Activated T-helper 1 cell treated with Interleukin-2 at 50 U/mL for 16 hours (primary cell): ENCODE measurements around the gene BCL11A.

Experiments used
- DNase-seq: peaks from one replicate; pipeline ENCODE4 v3.0.0-alpha.2; 2020; ENCODE audit warnings: low read depth

Gene BCL11A

DNA sequence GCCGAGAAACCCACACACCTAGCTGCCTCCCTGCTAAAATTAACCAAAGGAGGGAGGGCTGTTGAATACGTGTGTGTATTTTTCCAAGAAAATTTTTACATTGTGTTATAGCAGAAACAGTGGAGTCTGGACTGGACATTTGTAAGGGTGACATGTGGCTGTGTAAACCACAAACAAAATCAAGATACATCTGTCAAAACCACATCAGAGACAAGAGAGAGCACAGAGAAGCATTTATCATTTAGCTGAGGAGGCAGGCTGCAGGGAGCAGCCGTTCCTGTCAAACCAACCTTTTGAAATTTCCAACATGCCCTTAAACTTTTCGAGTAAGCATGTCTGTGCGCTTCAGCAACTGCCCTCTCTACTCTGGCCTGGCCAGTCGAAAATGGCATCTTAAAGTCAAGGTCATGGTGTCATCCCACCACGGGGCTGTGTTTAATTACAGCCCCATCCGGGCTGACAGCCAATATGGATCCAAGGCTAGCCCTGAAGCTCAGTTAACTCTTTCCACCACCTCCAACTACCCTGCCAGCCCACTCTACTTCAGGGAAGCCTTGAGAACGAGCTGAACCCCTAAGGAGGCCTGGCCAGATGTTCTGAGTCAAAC is 8.4 kb downstream of the BCL11A start:
- no peak for DNase-seq

DNA sequence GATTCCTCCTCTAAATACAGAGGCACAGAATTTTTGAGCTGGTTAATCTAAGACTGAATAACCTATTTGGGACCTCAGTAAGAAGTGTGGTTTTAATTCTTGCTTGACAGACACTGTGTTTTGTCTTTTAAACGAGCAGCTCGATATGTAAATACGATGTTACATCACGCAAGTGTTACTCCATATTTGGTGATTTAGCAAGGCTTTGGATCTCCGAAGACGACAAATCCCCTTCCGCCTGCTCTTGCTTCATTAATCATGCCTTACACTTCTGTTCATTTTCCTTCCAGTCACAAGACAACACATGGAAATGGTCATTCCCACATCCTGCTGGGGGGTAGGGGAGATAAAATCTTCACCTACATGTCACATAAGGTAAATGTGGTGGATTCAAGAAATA is 9.4 kb downstream of the BCL11A start:
- no peak for DNase-seq

DNA sequence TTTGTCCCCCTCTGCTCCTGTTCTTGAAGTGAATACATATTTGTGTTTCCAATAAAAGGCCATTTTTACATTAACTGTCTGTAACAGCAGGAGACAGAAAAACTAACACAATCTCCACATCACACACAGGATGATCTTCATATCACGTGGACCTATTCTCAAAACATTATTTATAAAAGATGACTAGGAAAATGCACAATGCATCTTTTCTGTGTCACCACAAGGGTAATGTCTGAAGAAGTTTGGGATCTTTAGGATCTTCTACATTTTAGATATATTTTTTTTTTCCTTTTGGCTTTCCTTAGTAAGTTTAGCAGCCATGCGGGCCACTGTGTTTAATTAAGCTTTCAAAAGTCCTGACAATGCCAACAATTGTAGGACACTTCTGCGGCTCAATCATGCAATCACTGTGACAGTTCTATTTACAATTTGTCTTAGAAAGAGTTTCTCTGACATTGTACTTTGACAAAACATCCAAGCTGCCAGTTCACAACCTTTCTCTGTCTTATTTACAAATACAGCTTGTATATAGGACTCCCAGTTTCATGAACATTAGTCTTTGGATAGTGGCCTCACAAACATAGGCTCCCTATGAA is 12.3 kb downstream of the BCL11A start:
- DNase-seq: no peak

DNA sequence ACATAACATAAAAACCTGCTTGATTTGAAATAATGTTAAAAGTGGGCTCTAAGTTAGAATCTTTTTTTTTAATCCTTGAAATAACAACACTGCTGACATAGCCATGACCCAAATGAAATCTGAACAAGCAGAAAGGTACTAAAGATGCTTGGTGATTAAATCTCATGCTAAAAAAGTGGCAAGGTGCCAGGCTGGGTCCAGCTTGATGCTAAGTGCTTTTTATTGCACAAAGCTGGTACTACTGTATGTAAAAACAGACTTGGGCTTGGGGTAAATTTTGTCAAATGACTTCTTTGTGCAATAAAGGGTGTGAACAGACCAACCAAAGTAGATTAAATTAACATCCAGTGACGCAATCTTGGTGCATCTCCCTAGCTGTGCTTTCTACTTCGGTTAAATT is 13.4 kb downstream of the BCL11A start:
- no peak for DNase-seq

DNA sequence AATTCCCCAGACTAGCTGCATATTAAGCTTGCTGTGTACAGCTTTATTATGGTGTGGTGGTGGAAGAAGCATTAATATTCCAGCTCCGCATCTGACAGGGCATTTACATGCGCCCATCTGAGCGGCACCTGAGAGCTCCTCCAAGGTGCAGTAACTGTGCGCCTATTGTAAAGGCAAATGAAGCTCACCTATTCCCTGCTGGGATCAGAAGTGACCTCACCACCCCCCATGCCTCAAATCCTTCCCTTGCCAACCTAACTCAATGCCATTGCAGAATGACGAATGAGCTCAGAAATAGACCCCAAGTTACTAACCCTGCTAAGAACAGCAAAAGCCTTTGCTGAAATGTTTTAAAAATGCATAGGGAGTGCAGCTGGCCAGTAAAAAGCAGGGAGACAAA is 14.3 kb downstream of the BCL11A start:
- DNase-seq: no peak

DNA sequence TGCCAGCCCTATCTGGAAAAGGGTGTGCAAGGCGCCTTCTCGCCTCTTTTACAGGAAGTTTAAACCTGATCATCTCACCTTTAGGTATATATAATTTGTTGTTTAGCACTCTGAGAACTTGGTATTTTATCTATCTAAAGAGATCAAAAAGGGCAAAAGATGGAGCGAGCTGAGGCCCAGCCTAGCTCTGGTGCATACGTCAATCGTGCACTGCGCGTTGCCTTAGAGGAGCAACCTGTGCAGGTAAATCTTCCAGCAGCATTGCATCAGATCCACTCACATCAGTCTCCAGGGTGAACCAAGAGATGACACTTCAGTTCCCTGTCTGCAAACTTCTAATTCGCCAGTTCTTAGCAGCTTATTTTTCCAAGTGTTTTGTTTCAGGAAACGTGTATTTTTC is 15.4 kb downstream of the BCL11A start:
- no peak for DNase-seq

DNA sequence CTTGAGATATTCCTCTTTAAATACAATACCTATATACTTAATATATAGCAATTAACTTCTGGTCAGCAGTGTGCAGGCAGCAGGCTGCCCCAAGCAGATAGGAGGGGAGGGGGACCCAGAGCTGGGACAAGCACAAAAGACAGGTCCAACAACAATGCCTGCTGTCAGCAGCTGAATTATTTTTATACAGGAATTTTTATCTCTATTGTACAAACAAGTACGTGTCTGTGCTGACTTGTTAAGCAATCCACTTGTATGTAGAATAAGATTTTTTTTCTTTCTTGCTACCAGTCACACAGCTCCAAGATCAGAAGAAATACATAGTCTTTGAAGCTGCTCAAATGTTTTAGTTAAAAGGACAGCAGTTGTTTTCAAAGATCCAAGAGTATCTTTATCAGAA is 16.7 kb downstream of the BCL11A start:
- DNase-seq: no peak

DNA sequence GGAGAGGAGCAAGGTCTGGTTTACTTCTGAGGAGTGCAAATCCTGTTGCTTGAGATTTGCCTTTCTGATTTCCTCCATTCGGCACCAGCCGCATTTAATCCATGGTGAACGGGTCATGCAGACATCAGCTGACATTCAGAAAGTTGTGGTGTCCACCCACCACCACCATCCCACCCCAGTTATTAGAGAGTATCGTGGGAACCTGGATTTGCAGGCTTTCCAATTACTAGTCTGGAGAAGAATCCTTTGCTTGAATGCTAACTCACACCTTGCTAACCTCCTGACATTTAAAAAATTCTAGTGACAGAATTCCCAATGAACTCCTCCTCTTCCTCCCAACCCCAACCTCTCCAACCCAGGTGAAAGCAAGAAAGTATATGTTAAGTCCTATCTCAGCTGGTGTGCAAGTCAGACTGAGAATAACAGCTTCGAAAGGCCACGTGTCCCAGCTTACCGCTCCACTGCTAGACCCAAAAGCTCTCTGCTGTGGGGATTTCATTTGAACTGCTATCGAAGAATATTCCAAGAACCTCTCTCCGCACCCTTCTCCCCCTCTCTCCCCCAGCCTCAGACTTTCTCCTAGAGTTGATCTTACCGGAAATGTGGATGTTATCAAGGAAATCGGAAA is 17.7 kb downstream of the BCL11A start:
- no peak for DNase-seq

DNA sequence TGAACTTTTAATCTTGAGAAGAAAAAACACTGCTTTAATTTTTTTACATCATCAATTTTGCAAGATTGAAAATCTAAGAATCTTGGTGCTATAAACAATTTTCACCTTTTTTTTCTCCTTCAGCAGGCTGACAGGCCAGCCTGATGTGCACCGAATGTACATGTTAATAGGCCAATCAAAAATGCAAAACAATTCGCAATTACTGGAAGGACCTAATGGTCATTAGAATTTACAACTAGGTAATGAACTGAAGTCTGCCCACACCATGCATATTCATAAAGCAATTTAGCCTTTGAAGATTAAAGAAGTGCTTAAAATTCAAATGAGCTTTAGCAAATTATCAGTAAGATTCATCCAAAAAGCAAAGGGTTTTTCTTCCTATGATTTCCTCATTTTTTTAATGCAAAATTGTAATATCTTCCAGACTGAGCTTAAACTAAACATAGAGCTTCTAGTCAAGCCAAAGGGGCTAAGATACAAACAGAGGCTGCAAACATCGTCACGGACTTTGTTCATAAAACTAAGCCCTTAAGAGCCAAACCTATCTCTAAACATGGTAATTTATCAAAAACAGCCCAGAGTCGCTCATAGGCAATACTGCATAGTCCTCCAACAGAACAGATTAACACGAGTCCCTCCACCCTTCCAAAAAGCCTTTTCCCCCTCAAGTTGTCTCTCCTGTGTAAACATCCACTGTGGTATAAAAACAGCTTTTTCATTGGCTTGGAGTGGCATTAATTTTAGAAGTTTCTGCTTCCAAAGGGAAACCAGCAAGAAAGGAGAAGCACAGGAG is 18.4 kb downstream of the BCL11A start:
- DNase-seq: no peak

DNA sequence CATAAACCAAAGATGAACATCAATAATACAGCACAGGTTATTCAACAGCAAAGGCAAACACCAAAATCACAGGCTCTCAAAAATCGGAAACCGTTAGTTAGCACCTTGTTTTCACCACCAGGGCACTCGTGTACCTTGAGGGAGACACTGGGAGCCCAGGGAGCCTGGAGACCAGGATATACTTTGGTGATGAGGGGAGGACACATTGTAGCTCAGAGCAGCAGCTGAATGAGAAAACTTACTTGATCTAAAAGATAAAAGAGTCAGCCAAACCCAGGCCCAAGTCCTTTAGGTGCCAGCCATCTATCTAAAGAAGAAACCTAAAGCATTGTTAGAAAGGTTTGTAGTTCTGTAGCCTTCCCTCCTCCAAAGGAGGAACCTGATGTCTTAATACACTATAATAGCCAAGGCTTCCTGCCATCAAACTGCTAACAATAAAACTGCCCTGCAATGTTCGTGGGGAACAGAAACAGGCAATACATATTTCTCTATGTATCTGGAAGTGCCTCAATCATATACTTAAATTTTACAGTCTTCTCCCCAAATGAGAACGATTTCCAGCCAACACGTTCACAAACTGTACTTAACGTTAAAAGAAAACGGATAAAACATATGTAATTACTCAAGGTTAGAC is 19.3 kb downstream of the BCL11A start:
- no peak for DNase-seq

DNA sequence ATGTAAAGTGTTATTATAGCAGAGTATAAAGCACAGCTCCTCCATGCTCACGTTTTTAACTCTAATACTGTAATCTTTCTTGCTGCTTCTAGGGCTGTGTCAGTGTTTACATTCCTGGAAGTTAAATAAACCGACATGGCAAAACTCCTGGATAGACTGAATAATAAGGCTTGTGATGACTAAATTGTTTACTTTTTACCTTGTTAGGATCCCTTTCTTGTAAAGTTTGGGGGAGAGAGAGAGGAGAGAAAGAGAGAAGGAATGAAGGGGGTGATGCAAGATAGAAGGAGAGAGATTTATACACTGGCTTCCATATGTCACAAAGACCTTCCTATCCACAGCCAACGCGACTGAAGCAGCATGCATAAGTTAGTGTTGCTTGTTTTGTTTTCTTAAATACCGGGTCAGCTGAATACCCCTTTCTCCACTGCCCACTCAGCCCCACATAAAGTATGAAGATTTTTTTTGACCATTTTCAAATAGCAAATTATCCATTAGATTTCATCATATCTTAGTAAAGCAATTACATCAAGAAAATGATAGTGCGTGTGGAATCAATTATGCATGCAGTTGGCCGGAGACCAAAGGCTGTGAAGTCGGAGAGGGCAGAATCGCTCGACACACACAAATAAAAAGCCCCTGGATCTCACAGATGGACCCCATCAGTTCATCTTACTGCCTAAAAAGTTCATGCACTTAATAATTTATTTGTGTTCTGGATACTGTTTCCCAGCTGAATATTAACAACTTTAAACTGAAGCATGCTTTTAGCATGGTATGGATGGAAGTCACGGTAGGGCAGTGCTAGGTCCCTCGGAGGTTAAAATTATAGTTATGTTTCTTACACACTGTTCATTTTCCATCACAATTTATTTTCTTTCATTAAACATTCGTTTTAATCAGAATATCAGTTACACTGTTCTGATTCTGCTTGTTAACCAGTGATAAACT is 20.1 kb downstream of the BCL11A start:
- DNase-seq: no peak

DNA sequence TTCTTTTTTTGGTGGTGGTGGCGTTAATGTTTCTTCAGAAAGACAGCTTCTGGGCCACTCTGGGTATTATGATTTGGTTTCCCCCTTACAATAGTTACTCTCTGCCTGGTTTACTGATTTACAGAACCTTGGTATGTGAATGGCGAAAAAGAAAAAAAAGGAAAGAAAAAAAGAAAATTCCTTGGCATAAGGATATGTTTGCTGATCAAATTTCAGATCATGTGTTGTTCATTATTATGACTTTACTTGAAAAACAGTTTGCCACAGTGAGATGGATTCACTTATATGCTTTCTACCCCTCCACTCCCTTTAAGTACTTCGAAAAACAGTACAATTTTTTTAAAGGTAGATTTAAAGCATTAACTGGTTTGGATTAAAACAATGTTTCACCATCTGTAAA is 21.0 kb downstream of the BCL11A start:
- DNase-seq: no peak

DNA sequence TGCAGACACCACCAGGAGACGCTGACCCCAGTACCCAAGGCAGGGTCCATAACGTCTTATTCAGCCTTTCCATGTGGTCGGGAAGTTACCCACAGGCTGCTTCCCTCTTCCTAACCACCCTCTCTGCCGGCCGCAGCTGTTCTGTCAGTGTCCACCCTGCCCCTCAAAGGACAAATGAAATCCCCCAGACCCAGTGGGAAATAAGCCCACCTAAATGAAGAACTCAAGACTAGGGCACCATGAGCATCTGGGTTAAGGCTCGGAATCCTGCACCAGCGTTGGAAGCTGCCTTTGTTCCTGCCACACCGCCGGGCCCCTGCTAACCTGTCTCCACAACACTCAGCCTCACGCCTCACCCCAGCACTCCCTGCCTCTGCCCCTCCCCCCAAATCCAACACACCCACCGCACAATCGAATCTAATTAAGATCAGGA is 21.7 kb downstream of the BCL11A start:
- DNase-seq: no peak

DNA sequence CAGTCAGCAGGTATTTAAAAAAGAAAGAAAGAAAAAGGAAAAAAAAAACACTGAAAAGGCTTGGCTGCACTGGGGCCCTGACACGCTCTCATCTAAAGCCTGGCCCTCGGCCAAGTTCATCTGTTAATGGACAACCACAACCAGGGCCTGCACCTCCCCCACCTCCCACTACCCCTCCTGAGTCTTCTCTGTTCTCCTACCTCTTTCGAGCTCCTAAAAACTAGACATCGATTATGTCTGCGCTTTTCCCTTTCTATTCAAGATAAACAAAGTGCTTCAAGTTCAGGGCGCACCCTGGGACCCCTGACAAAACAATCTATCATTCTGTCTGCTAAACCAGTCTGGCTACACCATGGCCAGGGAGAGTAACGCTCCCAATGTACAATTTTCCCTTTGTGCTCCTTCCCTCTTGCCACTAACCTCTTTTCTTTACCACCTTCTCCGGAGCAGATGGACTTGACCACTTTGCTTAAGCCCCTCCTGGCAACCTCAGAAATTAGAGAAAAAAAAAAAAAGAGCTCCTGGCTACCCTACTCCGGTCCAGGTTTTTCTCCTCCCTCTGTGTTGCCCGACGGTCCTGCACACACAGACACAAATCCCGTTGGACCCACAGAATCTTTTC is 22.7 kb downstream of the BCL11A start:
- no peak for DNase-seq

DNA sequence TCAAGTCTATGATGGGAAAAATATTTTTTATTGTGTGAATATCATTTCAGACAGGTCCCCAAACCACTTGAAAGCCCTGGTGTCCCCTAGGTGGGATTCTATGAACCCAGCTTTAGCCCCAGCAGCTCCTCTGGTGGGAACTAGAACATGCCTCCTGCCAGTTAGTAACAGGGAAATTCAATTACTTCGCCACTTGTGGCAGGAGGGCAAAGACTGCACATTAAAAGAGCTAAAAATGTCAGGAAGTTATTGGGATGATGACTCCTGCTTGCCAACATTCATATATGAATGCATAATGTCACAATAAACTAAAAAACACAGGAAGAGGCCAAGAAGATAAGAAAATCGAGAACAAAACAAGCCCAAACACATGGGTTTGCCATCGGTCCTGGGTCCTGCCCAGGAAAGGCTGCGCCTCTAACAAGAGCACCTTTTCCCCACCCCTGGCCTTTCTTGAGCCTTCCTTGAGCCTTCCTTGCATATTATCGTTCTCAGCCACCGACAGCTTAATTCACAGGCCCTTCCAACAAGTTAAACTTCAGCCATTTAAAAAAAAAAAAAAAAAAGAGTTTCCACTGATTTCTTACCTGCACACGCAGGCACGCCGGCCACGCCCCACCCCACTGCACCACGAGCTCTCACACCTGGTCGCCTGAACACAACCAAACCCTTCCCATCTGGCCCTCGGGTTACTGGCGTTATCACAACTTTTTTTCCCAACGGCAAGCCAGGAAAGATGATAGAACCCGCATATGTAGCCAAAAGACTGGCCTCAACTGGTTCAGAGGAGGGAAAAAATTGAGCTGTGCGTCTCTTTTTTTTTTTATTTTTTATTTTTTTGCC is 23.4 kb downstream of the BCL11A start:
- no peak for DNase-seq

DNA sequence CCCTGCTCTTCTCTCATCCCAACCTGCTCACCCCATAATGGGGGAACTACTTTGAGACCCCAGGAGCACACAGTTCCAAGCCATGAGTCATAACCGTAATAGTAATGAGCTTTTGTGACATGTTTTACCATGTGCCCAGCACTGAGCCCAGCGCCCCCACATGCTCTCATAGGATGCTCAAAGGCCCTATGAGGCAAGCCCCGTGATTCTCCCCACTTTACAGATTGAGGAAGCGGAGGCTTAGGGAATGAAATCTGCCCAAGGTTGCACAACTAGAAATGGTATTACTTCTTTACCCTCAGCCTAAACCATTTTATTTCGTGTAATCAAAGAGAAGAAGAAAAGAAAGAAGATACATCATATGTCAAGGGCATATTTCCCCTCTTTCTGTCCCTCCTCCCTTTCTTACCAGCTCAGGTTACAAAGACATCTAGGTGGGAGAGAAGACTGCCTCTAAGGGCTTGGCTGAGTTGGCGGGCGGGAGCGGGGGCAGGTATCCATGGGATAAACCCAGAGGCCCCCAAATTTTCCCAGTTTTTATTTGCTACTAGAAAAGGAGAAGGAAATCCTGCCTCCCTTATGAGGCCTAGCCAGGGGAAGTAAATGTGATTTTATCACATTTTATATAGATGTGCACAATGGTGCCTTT is 24.2 kb downstream of the BCL11A start:
- DNase-seq: no peak

DNA sequence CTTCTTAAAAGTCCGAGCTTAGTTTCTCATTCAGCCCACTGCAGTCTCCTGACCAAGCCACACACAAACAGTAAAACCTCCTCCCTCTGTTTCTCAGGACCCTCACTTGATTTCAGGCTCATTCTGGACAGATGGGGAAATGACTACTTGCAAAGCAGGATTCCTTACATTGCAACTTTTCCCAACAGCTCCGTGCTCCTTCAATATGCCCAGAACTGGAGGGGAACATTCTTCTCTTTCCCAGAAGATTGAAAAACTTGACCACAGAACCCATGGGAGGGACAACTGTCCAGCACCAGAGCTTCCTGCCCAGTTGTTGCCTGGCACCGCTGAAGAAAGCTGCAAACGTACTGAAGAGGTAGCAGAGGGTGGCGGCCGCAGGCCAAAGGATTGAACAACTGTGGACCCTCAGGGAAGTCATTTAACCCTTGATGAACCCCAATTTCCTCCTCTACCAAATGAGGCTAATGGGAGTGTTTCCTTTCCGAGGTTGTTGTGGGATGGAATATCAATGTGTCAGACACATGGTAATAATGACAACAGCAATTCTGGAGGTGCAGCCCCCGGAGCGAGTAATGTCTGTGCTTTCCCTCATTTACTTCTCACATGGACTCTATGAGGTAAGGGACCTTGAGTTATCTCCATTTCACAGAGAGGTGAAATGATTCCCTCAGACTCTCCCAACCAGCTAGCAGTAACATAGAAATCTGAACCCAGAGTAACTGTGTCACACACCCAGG is 25.0 kb downstream of the BCL11A start:
- DNase-seq: no peak

DNA sequence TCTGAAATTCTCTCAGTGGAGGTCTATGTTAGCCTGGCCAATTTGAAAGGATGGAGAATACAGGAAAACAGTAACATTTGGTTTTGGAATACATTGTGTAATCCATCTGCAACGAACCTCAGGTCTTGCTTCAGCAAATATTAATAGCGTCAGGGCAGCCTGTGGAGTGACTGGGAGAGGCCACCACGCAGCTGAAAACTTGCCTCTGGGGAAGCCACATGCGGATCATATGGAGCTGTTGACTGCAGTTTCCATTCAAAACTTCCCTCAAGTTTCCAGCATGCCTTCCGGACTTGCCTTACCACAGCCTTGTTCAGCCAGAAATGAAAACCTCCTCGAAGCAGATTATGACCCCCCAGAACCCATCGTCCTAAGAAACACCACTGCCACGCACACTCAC is 25.7 kb downstream of the BCL11A start:
- no peak for DNase-seq

DNA sequence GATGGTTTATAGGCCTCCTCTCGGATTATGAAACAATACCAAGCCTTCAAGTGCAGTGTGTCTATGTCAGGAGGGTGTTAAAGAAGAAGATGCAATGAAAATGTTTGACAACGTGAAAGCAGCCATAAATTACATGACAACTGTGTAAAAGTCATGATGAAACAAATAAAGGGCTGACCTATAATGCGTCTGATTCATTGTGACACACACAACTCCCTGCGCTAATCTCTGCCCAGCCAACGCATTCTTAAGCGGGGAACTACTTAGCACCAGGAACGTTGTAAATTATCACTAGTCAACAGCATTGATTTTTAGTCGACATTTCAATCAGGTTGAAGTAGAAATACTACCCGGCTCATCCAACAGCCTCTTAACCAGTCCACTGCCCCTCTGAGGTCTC is 26.8 kb downstream of the BCL11A start:
- no peak for DNase-seq
